GM18868 (cell line): ENCODE measurements around the gene KRTAP16-1.
"Not testable (repeated sequence)": the region's sequence is repeated elsewhere in the genome, so short reads cannot be mapped to it uniquely, and the experiment has no call there.

Experiments
- ATAC-seq: cut with Tn5 transposase; IDR thresholded peaks from one replicate; pipeline ENCODE4 v1.9.1; 2021; ENCODE audit warnings: mild to moderate bottlenecking, moderate library complexity; ENCODE audit not compliant: unreplicated experiment

KRTAP16-1 gene, protein sequence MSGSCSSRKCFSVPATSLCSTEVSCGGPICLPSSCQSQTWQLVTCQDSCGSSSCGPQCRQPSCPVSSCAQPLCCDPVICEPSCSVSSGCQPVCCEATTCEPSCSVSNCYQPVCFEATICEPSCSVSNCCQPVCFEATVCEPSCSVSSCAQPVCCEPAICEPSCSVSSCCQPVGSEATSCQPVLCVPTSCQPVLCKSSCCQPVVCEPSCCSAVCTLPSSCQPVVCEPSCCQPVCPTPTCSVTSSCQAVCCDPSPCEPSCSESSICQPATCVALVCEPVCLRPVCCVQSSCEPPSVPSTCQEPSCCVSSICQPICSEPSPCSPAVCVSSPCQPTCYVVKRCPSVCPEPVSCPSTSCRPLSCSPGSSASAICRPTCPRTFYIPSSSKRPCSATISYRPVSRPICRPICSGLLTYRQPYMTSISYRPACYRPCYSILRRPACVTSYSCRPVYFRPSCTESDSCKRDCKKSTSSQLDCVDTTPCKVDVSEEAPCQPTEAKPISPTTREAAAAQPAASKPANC

DNA sequence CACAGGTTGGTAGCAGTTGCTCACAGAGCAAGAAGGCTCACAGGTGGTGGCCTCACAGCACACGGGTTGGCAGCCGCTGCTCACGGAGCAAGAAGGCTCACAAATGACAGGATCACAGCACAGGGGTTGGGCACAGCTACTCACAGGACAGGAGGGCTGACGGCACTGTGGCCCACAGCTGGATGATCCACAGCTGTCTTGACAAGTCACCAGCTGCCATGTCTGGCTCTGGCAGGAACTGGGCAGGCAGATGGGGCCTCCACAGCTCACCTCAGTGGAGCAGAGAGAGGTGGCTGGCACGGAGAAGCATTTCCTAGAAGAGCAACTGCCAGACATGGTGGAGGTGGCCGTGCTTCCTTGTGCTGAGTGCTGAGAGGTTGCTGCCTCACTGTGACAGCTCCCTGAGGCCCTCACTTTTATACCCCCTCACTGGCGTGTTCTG lies at the start of gene KRTAP16-1:
KRTAP16-1 (minus strand) TSS at position 392 of the 442 bp plus-strand sequence; CDS start at position 336, 56 bp downstream.
- ATAC-seq = no peak

DNA sequence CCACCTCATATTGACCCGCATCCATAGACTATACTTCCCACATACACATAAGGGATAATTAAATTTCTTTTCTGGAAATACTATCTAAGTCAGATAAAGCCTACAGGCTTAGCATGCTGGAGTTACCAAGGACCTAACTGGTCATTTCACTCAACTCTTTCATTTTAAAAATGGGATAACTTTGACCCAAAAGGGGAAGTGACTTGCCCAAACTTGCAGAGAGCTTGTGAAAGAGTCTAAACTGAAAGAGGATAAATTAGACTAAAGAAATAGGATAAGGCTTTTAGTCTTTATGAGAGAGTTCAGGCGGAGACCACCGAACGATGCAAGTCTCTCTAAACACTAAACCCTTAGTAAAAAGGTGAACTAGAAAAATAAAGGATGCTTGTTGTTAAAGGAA lies 45.4 kb upstream of the KRTAP16-1 start:
- no peak for ATAC-seq

DNA sequence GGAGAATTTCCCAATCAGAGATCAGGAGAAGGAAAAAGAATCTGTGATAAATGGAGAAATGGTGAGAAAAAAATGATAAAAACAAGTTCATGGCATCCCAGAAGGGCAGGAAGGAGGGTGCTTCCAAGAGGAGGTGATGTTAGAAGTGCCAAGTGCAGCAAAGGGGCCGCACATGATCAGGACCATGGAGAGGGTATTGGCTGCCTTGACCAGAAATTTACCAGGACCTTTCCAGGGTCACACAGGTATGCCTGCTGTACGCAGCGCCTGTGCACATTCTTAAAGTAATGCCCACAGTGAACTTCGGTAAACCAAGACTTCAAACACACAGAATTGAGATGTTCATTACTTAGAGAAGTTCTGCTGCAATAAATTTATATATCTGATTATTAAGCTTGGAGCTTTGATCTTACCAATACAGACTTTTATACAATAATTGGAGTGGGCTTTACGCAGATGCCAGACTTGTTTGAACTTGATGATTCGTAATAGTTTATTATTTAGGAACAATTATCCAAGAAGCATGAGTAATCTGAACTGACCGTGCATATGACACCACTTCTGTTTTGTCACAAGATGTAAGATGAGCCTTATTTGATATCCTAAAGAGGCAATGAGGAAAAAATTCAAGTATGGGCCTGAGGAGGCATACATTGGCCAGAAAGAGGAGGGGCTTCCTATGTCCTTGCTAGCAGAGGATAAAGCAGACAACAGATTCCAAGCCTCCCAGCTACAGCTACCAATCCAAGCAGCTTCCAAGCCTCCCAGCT lies 43.7 kb upstream of the KRTAP16-1 start:
- ATAC-seq = no peak

DNA sequence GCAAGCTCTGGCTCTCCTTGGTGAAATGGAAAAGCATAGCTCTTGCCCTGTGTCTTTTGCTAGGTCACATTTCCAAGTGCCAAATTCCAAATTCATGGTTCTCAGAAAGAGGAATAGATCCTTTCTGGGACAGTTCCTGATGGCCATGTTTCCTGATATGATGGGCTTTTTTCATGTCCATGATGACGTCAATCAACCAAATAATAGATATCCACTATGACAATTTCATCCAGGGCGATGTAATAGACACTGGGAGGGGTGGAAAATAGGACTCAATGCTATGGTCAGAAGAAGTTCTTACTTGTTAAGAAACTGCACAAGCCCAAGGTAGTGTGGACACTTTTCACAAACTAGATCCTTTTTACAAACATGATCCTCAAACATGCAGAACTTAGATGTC lies 42.1 kb upstream of the KRTAP16-1 start:
- no peak for ATAC-seq

DNA sequence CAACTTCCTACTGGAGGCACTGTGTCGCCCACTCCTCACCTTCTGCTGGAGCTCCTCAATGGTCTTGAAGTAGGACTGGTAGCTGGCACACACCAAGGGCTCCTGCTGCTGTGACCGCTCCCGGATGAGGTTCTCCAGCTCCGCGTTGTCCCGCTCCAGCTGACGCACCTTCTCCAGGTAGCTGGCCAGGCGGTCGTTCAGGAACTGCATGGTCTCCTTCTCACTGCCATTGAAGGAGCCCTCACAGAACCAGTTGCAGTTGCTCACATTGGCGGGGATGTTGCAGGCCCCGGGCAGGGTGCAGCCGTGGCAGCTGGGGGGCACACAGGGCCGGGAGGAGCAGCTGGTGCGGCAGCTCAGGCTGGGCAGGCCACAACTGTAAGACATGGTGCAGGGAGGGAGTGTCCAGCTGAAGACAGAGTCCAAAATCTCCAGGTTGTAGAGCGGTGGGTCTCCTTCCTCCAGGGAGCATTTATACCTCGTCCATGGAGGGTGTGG lies 41.3 kb upstream of the KRTAP16-1 start, which contains the start of gene KRT33A:
KRT33A (minus strand) TSS at position 448 of the 498 bp plus-strand sequence; CDS start at position 387, 61 bp downstream.
- ATAC-seq = not testable (repeated sequence)

DNA sequence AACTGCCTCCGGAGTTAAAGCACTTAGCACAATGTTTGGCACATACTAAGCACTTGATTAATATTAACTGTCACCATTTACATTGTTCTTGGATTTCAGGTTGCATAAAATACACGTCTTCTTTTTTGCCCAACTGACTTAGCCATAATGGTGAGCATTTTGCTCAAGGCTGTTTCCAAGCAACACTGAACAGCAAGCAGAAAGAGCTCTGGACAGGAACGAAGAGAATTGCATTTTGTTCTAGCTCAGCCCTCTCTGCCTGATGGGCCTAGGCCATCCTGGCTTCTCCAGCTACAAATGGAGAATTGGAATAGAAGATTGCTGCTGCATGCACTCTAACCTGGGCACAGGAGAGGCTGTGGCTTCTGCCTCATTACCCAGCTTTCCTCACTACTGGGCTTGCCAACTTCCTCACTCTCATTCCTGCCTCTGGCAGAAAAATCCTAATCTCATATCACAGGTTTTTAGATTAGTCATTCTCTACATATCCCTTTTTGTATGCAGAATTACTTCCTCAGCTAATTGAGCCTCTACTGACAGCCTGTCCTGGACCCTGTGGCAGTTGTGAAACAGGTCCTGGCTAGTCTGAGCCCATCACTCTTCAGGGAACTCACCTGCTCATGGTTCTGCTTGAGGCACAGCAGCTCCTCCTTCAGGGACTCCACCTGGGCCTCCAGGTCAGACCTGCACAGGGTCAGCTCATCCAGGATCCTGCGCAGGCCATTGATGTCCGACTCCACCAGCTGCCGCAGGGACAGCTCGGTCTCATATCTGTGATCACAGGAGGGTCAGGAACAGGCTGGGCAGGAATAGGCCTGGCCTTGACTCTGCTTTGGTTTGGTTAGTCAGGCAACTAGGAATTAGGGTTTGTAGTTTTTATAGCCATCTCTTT lies 39.0 kb upstream of the KRTAP16-1 start:
- ATAC-seq = no peak

DNA sequence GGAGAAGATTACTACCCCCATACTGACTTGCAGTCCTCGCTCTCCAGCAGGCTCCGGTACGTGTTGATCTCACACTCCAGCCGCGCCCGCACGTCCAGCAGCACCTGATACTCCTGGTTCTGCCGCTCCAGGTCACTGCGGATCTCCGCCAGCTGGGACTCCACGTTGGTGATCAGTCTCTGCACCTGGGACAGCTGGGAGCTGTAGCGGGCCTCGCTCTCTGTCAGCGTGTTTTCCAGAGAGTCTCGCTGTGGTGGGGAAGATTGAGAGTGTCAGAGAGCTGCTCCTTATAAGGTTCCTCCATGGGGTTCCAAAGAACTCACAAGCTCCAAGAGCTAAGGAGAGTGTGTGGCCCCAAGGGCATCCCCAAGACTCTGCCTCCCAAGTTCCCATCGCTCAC lies 37.3 kb upstream of the KRTAP16-1 start:
- ATAC-seq = not testable (repeated sequence)

DNA sequence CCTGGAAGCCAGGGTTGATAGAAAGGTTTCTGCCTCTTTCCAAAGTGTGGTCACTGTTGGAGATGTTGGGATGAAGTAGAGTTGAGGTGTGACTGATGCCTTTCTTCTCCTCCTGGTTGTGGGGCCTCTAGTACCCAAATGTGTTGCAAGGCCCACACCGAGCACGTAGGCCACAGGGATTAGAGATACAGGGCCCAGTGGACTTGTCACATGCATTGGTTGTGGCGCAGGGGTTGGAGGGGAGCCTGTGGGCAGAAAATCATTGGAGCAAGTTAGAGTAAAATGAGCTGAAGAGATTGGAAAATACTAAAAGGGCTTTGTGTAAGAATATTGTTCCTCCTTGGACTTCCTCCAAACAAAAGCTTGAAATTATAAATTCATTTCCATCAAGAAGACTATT lies 36.9 kb upstream of the KRTAP16-1 start:
- no peak for ATAC-seq

DNA sequence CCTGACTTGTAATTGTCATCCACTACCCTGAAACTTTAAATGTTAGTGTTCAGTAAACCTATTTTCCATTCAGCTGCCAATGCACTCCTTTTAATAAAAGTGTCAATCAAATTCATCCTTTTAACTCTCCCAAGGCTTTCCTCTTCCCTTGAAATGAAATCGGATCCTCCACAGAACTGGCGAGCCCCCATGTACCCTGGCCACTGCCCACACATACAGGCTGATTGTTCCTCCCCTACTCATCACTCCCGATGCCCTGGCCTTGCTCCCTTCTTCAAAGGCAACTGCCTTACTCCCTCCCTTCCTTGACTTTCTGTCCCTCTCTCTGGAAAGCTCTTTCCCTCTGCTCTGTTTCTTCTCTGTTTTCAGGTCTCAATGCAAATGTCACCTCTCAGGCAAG lies 33.9 kb upstream of the KRTAP16-1 start:
- ATAC-seq = no peak

DNA sequence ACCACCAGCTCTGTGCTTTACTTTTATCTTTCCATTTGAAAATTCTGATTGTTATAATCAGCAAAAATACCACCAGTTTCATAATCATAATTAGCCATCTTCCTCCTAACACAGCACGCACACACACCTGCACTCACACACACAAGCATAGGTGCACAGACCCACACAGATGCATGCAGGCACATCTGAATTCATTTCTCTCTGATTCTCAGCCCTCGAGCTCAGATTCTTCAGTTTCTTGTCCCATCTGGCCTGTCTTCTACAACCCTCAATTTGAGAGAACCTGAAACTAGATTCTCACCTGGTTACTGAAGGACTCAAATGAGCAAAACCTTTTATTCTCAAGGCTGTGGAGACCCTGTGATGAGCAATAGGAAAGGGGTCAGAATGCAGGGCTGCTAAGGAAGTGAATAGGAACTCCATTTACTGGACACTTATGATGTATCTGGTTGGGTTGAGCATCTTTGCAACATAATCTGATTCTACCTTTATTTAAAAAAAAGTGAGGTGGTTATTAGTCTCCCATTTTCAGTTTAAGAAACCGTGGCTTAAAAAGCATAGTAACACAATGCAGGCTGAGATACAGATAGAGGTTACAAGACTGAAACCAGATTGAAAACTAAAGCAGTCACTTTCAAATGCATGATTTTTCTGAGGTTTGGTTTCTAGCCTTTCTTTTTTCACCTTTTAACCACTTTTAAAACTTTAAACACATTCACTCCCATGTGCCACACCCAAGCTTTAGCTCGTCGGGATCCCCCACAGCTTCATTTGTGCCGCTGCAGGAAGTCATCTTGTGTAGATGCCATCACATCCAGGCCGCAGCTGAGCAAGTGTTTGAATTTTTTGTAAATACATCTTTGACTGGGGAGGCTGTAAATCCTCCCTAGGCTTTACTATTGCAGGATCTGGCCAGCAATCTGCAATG lies 32.1 kb upstream of the KRTAP16-1 start:
- ATAC-seq = no peak

DNA sequence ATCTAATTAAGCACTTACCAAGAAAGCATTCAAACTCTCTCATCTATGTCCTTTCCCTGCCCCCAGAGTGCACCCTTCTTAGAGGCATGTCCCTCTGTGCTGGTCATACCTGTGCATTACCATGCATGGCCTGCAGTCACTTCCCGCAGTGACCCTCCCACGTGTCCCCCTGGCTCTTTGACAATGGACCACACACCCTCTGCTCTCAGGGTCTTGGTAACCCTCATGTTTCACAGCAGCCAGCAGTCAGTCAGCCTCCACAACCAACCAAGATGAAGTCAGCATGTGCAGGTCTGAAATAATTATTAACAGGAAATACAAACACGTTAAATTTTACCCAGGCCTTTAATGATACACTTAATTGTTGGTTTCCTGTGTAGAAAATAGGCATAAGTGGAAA lies 31.4 kb upstream of the KRTAP16-1 start:
- ATAC-seq = no peak

DNA sequence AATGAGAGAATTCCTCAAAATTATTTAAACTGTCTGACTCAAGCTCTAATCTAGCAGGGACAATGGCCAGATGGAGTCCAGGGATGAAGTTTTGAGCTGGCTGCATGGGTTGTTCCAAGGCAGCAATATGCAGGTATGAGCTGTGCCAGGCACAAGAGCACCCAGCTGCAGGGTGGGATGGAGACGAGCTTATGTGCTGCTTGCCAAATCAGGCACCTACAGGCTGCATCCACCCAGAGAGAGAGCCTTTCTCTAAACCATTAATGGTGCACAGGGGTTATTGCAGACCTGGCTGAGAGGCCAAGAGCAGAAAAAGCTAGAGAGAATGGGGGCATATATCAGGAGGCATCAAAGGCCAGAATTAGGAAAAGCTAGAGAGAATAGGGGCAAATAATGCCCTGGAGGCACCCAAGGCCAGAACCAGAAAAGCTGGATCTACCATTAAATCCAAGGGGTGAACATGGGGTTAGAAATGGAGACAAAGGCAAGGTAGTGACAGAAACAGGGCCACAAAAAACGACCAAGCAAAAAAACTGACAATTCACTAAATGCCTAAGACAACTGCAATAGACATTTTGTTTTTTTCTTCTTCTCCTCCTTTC lies 30.6 kb upstream of the KRTAP16-1 start:
- ATAC-seq = no peak

DNA sequence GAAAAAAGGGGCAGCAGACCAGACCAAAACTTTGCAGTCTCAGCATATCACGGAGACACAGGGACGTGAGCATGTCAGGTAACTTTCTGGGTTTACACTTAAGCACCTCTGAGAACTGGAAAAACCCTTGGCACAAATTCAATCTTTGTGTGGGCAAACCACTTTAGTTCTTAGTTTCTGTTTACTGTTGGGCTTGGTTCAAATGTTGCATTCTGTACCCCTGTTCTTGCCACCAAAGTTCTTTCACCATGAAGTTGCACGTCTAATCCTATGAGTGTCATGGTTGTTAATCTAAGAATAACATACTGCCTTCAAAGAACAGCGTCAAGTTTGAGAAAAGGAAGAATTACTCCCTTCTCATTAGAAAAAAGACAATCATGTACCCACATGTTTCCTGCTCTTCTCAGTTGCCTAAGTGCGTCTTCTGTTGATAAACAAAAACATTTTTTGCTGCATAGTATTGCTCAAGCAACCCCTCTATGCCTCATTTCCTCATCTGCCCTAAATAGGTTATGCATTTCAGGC lies 29.9 kb upstream of the KRTAP16-1 start:
- ATAC-seq = no peak

DNA sequence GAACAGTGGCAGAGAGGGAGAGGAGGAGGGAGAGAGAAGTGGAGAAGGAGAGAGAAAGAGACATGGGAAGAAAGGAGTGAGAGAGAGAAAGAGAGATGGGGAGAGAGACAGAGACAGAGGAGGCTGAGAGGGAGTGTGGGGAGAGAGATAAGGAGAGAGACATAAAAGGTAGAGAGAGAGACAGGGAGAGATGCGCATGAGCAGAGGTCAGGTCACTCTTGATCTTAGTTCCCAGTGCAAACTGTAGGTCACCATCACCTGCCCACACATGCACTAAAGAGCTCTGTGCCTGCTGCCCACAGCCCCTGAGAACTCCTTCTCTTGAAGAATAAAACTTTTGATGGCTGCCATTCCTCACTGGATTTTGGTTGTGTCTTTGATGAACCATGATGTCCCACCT lies 26.6 kb upstream of the KRTAP16-1 start:
- ATAC-seq = no peak

DNA sequence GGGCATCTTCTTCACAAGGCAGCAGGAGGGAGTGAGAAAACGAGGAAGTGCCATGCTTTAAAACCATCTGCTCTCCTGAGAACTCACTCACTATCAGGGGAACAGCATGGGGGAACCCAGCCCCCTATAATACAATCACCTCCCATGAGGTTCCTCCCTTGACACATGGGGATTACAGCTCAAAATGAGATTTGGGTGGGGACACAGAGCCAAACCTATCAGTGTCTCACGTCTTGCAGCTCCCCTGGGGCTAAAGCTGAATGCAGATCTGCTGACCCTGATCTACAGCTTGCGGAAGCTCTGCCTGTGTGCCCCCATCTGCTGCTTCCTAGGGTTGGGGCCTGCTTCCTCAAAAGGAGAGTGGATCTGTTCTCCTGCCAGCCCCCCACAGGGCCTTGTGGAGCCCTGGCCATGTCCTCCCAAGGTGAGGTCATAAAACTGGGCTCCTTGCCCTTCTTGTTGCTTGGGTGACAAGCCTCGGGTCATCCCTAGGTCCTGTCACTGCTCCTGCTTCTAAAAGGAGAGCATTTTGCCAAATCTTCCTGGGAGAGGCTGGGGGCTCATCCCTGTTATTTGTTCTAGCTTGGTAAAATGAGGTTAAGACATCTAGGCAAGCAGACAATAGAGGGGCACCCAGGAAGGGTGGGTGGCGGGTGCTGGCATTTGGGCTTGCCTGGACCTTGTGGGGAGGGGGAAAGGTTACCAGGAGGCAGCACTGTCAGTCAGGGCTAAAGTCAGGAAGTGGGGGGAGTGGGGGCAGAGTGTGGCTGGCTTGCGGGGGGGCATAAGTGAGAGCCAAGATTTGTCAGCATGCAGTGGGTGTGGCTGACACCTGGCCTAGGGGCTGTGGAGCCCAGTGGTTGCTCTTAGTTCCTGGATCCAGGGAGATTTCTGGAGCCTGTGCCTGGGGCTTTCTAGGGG lies 25.5 kb upstream of the KRTAP16-1 start:
- ATAC-seq = no peak

DNA sequence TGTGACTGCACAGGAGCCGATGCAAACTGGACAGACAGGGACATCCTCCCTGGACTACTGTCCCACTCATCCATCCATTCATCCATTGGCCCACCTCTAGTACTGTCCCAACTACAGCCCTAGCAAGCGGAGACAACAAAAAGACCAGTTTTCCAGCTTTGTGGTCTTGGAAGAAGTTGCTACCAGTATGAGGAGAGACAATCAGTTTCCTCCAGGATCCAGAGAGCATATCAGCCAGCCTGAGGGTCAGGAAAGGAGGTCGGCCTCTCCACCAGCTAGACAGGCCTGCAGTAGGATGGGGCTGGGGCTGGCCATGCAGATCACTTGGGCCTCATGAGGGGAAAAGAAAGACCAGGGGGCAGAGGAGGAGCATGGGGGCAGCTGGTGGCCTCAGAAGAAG lies 24.7 kb upstream of the KRTAP16-1 start:
- ATAC-seq = no peak

DNA sequence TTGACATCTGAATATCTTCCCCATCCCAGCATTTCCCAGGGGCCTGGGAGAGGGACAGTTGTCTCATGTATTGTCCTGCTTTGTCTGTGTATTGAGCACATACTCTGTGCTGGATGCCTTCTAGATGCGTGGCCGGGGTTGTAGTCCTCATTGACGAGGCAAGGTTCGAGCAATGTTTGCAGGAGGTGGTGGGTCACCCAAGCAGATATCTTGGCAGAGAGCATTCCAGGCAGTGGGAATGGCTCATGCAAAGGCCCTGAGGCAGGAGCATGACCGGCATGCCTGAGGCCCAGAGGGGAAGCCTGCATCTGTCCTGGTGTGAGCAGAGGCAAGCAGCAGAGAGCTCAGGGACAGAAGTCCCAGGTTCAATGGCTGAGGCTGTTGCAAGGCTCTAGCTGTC lies 24.0 kb upstream of the KRTAP16-1 start:
- no peak for ATAC-seq

DNA sequence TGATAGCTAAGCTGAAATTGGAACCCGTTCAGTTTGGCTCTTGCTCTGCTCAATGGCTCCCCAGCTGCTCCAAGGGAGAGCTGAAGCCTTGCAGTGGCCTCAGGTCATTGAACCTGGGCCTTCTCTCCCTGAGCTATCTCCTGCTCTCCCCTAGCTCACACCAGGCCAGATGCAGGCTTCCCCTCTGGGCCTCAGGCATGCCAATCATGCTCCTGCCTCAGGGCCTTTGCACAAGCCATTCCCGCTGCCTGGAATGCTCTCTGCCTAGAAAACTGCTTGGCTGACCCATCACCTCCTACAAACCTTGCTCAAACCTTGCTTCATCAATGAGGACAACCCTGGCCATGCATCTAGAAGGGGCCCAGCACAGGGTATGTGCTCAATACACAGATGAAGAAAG lies 23.1 kb upstream of the KRTAP16-1 start:
- no peak for ATAC-seq
